ENCODE measurements around the gene GCC2.

GRCh38 chr2:108407864-108408729 lies 40.9 kb upstream of the GCC2 start:
- no peak for TF ChIP-seq CTCF (IDR thresholded peaks at IDR 0.05; ENCODE audit: low read depth, low read length)
- no peak for TF ChIP-seq EZH2phosphoT487 (IDR thresholded peaks at IDR 0.05; ENCODE audit: low read depth)

Data from OCI-LY3 (cell line).